Measurements from ENCODE around the gene IL1RAPL2.
A peak's percentile ranks its signal among the peaks of the same experiment; 100 is the strongest.

Gene IL1RAPL2

GRCh38 chrX:105098201-105098600 is 532.2 kb downstream of the IL1RAPL2 start:
- no peaks in the 10 kb centered on the region for H3K9me3 ChIP-seq (ENCODE audit: insufficient read depth, low read length)
- no peak overlapping the region for H3K9ac ChIP-seq (ENCODE audit: low read length)
- H2AFZ ChIP-seq (ENCODE audit: low read depth, low read length): no peak overlapping the region
- no peak overlapping the region for H3K27ac ChIP-seq (ENCODE audit: low read length)
- no peaks in the 10 kb centered on the region for H3K27me3 ChIP-seq (ENCODE audit: low read depth, low read length)
- no peaks in the 10 kb centered on the region for H3K36me3 ChIP-seq (replicated peaks; ENCODE audit: low read depth, low read length)
- H3K4me1 ChIP-seq (ENCODE audit: low read length): peaks cover 23% of the 10 kb centered on the region
- no peak for TF ChIP-seq EZH2phosphoT487 (IDR thresholded peaks at IDR 0.05; ENCODE audit: low read depth)
- TF ChIP-seq, protein P1, sequence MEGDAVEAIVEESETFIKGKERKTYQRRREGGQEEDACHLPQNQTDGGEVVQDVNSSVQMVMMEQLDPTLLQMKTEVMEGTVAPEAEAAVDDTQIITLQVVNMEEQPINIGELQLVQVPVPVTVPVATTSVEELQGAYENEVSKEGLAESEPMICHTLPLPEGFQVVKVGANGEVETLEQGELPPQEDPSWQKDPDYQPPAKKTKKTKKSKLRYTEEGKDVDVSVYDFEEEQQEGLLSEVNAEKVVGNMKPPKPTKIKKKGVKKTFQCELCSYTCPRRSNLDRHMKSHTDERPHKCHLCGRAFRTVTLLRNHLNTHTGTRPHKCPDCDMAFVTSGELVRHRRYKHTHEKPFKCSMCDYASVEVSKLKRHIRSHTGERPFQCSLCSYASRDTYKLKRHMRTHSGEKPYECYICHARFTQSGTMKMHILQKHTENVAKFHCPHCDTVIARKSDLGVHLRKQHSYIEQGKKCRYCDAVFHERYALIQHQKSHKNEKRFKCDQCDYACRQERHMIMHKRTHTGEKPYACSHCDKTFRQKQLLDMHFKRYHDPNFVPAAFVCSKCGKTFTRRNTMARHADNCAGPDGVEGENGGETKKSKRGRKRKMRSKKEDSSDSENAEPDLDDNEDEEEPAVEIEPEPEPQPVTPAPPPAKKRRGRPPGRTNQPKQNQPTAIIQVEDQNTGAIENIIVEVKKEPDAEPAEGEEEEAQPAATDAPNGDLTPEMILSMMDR (IDR thresholded peaks at IDR 0.05; ENCODE audit: low read depth, low read length): no peak
- H4K20me1 ChIP-seq (ENCODE audit: insufficient read depth, low read length): no peaks in the 10 kb centered on the region
- no peak overlapping the region for H3K4me3 ChIP-seq (ENCODE audit: low read length)
- H3K4me2 ChIP-seq (ENCODE audit: low read length): no peak overlapping the region
- no peaks in the 10 kb centered on the region for H3K79me2 ChIP-seq (ENCODE audit: low read length)

DNA sequence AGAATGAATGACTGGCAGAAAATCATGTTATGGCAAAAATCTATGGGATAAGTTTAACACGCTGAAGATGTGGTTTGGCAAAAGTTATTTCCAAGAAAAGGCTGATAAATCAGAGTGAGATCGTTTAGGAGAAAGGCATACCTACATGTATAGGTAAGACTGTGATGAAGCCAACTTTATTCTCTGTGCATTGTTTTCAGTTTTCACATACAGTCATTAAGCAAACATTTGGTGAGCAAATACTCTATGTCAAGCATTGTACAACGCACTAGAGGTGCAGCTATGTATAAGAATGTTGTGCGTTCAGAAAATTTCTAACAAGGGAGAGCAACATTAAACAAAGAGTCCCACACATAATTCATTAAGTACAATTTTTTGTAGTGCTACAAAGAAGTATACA is 532.8 kb downstream of the IL1RAPL2 start:
- H3K27ac ChIP-seq (ENCODE audit: low read length): no peak overlapping the region
- H3K27me3 ChIP-seq (ENCODE audit: low read depth, low read length): no peaks in the 10 kb centered on the region
- H3K9me3 ChIP-seq (ENCODE audit: insufficient read depth, low read length): no peaks in the 10 kb centered on the region
- H2AFZ ChIP-seq (ENCODE audit: low read depth, low read length): no peak overlapping the region
- H4K20me1 ChIP-seq (ENCODE audit: insufficient read depth, low read length): no peaks in the 10 kb centered on the region
- H3K36me3 ChIP-seq (replicated peaks; ENCODE audit: low read depth, low read length): no peaks in the 10 kb centered on the region
- no peak overlapping the region for H3K4me3 ChIP-seq (ENCODE audit: low read length)
- no peak overlapping the region for H3K4me2 ChIP-seq (ENCODE audit: low read length)
- H3K79me2 ChIP-seq (ENCODE audit: low read length): no peaks in the 10 kb centered on the region
- peaks cover 23% of the 10 kb centered on the region for H3K4me1 ChIP-seq (ENCODE audit: low read length)
- no peak for TF ChIP-seq EZH2phosphoT487 (IDR thresholded peaks at IDR 0.05; ENCODE audit: low read depth)
- TF ChIP-seq, protein P1 (IDR thresholded peaks at IDR 0.05; ENCODE audit: low read depth, low read length): no peak
- no peak overlapping the region for H3K9ac ChIP-seq (ENCODE audit: low read length)

GRCh38 chrX:105101378-105101777 is 535.4 kb downstream of the IL1RAPL2 start:
- no peaks in the 10 kb centered on the region for H3K79me2 ChIP-seq (ENCODE audit: low read length)
- peak overlapping the region; percentile 63 for H3K27ac ChIP-seq (ENCODE audit: low read length)
- H3K4me3 ChIP-seq (ENCODE audit: low read length): peak overlapping the region; percentile 33; the same call in 1 of the 2 replicates
- H3K9me3 ChIP-seq (ENCODE audit: insufficient read depth, low read length): no peaks in the 10 kb centered on the region
- H3K27me3 ChIP-seq (ENCODE audit: low read depth, low read length): no peaks in the 10 kb centered on the region
- TF ChIP-seq, protein P1 (IDR thresholded peaks at IDR 0.05; ENCODE audit: low read depth, low read length): no peak
- no peak for TF ChIP-seq EZH2phosphoT487 (IDR thresholded peaks at IDR 0.05; ENCODE audit: low read depth)
- no peak overlapping the region for H2AFZ ChIP-seq (ENCODE audit: low read depth, low read length)
- peaks cover 23% of the 10 kb centered on the region for H3K4me1 ChIP-seq (ENCODE audit: low read length)
- H4K20me1 ChIP-seq (ENCODE audit: insufficient read depth, low read length): no peaks in the 10 kb centered on the region
- H3K9ac ChIP-seq (ENCODE audit: low read length): peak overlapping the region; percentile 1; the same call in 1 of the 2 replicates
- H3K4me2 ChIP-seq (ENCODE audit: low read length): peak overlapping the region; percentile 61
- no peaks in the 10 kb centered on the region for H3K36me3 ChIP-seq (replicated peaks; ENCODE audit: low read depth, low read length)

- Histone ChIP-seq H2AFZ (ENCODE audit: low read depth, low read length) (no peak overlapping the region), H3K4me1 (ENCODE audit: low read length) (no peaks in the 10 kb centered on the region)
Observed at GRCh38 chrX:105109936-105110335, 543.9 kb downstream of the IL1RAPL2 start.

More at GRCh38 chrX:105109936-105110335, 543.9 kb downstream of the IL1RAPL2 start:
- Histone ChIP-seq H3K79me2 (ENCODE audit: low read length) (no peaks in the 10 kb centered on the region), H3K4me3 (ENCODE audit: low read length) (no peak overlapping the region), H3K36me3 (replicated peaks; ENCODE audit: low read depth, low read length) (no peaks in the 10 kb centered on the region), H4K20me1 (ENCODE audit: insufficient read depth, low read length) (no peaks in the 10 kb centered on the region), H3K9me3 (ENCODE audit: insufficient read depth, low read length) (no peaks in the 10 kb centered on the region), H3K9ac (ENCODE audit: low read length) (no peak overlapping the region), H3K4me2 (ENCODE audit: low read length) (no peak overlapping the region), H3K27ac (ENCODE audit: low read length) (no peak overlapping the region), H3K27me3 (ENCODE audit: low read depth, low read length) (no peaks in the 10 kb centered on the region)
- TF ChIP-seq, protein P1 (IDR thresholded peaks at IDR 0.05; ENCODE audit: low read depth, low read length): no peak

All from OCI-LY3 (cell line).